Amygdala (tissue), 56 donors: ENCODE results near the gene FHAD1.
A peak's percentile ranks its signal among the peaks of the same experiment; 100 is the strongest.

Experiments
- DNase-seq, 56 donors: peaks; one replicate each; lab custom pipeline; 2025; lab: John Stamatoyannopoulos, UW

FHAD1 gene

GRCh38 chr1:15409388-15410222 is 162.6 kb downstream of the FHAD1 start, which contains the start of gene EFHD2:
Gene EFHD2, plus strand, starts transcription at chr1:15409888. Its CDS starts 84 bp downstream, at chr1:15409972.
- DNase-seq, result peak in 40 of 56 donors; percentile 12 to 84 (median 44)

- no peak for DNase-seq
Measured at GRCh38 chr1:15410223-15410883, 163.3 kb downstream of the FHAD1 start.

GRCh38 chr1:15410884-15411245 is 163.8 kb downstream of the FHAD1 start:
- no peak for DNase-seq

- DNase-seq, result peak in 19 of 56 donors; percentile 9 to 62 (median 21)
Measured at GRCh38 chr1:15411593-15412137, 164.6 kb downstream of the FHAD1 start.

GRCh38 chr1:15412175-15412800 is 165.3 kb downstream of the FHAD1 start:
- no peak for DNase-seq

GRCh38 chr1:15412843-15413242 is 165.8 kb downstream of the FHAD1 start:
- peak in 29 of 56 donors; percentile 6 to 67 (median 34) for DNase-seq

GRCh38 chr1:15413563-15414444 is 166.8 kb downstream of the FHAD1 start:
- DNase-seq, result no peak

- DNase-seq, result no peak
Measured at GRCh38 chr1:15414445-15414983, 167.5 kb downstream of the FHAD1 start.

GRCh38 chr1:15417059-15417934 is 170.3 kb downstream of the FHAD1 start:
- peak in 5 of 56 donors; percentile 4 to 40 (median 11) for DNase-seq

- no peak for DNase-seq
Measured at GRCh38 chr1:15418806-15419515, 171.9 kb downstream of the FHAD1 start.

- no peak for DNase-seq
Measured at GRCh38 chr1:15420853-15421465, 173.9 kb downstream of the FHAD1 start.

- DNase-seq, result no peak
Measured at GRCh38 chr1:15422871-15423270, 175.8 kb downstream of the FHAD1 start.

- no peak for DNase-seq
Measured at GRCh38 chr1:15423355-15424077, 176.5 kb downstream of the FHAD1 start.

GRCh38 chr1:15424146-15424667 is 177.2 kb downstream of the FHAD1 start:
- no peak for DNase-seq

GRCh38 chr1:15424981-15425380 is 178.0 kb downstream of the FHAD1 start:
- DNase-seq, result no peak

- DNase-seq, result no peak
Measured at GRCh38 chr1:15425521-15425920, 178.5 kb downstream of the FHAD1 start.

GRCh38 chr1:15425958-15426357 is 178.9 kb downstream of the FHAD1 start:
- no peak for DNase-seq
